Mucosa of descending colon (tissue), 3 donors: ENCODE results near the gene STK25. TPM values are rescaled to one million over a fixed set of nuclear protein-coding genes. Genes with fewer than 3 reads are reported as not detected.

Experiments
- ATAC-seq: fragments of 200-7000 bp; cut with Tn5 transposase; one replicate; pipeline ENCODE4 v1.9.1; 2020; ENCODE audit warnings: mild to moderate bottlenecking, moderate library complexity
- DNase-seq, 3 donors: peaks; one replicate each; pipeline ENCODE4 v3.0.0-alpha.2; 2020
- H3K36me3 ChIP-seq: fragments of 200-600 bp; one replicate; pipeline ENCODE4 v1.8.0; 2021; ENCODE audit warnings: low read depth, mild to moderate bottlenecking
- H3K4me1 ChIP-seq: fragments of 200-600 bp; one replicate; pipeline ENCODE4 v1.8.0; 2021; ENCODE audit warnings: low read depth, mild to moderate bottlenecking
- H3K4me3 ChIP-seq: fragments of 200-600 bp; one replicate; pipeline ENCODE4 v1.8.0; 2021; ENCODE audit warnings: mild to moderate bottlenecking
- H3K9me3 ChIP-seq: fragments of 200-600 bp; one replicate; pipeline ENCODE4 v1.8.0; 2021; ENCODE audit warnings: mild to moderate bottlenecking
- intact Hi-C, 2 donors: fragments of 100-400 bp; cut with DNase I in 1 of 2; cut with micrococcal nuclease in 1 of 2; formaldehyde crosslinking; loops; one replicate each; pipeline versions ENCODE4 v1.11.0 to v1.11.1; 2022; cut with DNase I, micrococcal nuclease
- total RNA-seq, 3 donors: library from RNA; stranded (reverse); fragmentation: NEBNext Ultra II Directional in 2 of 3; extraction: Animal tissue kit (Norgen Biotek cat#: 25700) in 2 of 3; gene quantifications; one replicate each; pipeline versions ENCODE4 v1.2.1 to v1.2.4, GENCODE V29; 2021 to 2023
- TF ChIP-seq, protein P1 (sequence below): fragments of 200-600 bp; IDR thresholded peaks from one replicate; pipeline ENCODE4 v1.8.0; 2022; ENCODE audit warnings: antibody characterized with exemption, mild to moderate bottlenecking
- donor health status: DM: no; HTN: no; CAD: no; lungs with moderate emphysema.
- donor health status: DM: no; HTN: no; CAD: no.
- donor health status: DM: no; HTN: yes; CAD: no.

Gene STK25
- total RNA-seq, 3 donors from 2014 or later = 89.8 to 137 (median 129) TPM

DNA sequence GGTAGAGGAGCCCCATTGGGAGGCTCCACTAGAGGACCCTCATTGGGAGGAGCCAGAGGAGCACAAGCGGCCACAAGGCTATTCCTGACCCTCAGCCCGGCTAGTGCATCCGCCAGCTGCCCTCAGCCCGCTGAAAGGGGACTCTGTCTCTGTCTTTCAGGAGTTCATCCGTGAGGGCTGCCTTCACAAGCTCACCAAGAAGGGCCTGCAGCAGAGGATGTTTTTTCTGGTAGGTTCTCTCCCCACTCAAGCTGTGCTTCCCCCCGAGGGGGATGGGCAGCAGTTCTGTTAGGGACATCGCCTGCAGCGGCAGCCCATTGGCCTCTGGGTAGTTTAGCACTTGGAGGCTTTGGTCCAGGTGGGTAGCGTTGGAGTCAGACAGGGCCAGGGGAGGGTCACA lies 25.1 kb downstream of the STK25 start:
- Histone ChIP-seq H3K9me3 (no peaks in the 10 kb centered on the region), H3K36me3 (no peaks in the 10 kb centered on the region), H3K4me3 (no peak overlapping the region), H3K4me1 (no peaks in the 10 kb centered on the region)
- TF ChIP-seq, protein P1, sequence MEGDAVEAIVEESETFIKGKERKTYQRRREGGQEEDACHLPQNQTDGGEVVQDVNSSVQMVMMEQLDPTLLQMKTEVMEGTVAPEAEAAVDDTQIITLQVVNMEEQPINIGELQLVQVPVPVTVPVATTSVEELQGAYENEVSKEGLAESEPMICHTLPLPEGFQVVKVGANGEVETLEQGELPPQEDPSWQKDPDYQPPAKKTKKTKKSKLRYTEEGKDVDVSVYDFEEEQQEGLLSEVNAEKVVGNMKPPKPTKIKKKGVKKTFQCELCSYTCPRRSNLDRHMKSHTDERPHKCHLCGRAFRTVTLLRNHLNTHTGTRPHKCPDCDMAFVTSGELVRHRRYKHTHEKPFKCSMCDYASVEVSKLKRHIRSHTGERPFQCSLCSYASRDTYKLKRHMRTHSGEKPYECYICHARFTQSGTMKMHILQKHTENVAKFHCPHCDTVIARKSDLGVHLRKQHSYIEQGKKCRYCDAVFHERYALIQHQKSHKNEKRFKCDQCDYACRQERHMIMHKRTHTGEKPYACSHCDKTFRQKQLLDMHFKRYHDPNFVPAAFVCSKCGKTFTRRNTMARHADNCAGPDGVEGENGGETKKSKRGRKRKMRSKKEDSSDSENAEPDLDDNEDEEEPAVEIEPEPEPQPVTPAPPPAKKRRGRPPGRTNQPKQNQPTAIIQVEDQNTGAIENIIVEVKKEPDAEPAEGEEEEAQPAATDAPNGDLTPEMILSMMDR = no peak
- DNase-seq (no peak), ATAC-seq (no peak)
- intact Hi-C loops = no loop called here

DNA sequence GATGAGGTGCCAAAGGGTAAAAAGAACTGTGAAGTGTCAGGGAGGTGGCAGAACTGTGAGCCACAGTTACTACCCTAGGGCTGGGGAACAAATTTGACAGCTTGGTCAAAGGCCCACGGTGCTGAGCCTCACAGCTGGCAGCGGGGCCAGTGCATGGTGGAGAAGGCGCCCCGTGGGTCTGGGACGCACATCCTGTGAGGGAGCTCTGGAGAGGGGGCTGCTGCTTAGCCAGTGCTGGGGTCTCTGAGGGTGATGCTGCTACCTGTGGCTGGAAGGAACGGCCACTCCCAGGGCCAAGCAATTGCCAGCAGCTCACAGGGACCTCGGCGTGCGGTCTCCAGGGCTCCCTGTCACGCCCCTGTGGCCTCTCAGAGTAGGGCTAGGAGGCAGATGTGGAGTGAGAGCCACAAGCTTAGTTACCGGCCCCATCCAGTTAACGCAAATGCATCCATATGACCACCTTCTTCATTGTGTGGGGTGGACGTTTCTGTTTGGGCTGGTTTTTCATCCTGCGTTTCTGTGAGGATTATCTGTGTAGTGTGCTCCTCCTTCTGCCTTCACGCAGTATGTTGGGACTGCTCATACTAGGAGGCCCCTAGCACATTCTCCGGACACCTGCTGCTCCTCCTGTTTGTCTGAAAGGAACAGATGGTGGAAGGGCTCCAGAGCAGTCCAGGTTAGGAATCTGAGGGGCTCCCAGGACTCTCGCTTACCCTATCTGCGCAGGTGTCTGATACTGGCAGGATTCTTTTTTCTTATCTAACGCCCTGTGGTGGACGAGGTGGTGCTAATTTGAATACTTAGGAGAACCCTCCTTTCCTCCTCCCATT lies 26.0 kb downstream of the STK25 start:
- no peak for ATAC-seq
- no peaks in the 10 kb centered on the region for H3K36me3 ChIP-seq

DNA sequence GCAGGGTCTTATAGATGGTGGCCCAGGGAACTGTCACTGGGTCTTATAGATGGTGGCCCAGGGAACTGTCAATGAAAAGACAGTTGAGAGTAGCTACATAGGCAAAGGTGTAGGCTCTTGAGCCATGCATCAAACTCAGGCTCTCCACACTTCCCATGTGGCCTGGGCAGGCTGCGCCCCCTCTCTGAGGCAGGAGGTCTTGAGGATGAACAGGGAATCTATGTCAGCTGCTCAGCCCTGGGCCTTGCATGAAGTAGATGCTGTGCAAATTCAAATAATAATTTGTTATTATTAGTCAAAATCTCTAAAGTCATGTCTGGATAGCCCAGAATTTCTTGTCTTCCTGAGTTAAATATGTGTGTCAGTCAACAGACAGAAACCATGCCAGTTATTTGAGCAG lies 26.7 kb downstream of the STK25 start:
- DNase-seq (no peak), ATAC-seq (no peak)
- Histone ChIP-seq H3K36me3 (no peaks in the 10 kb centered on the region), H3K4me3 (no peak overlapping the region), H3K4me1 (no peaks in the 10 kb centered on the region), H3K9me3 (no peaks in the 10 kb centered on the region)
- intact Hi-C loops = no loop called here
- TF ChIP-seq, protein P1 = no peak

More for the DNA sequence above, 26.0 kb downstream of the STK25 start:
- TF ChIP-seq, protein P1 = no peak
- no peak for DNase-seq
- Histone ChIP-seq H3K4me3 (no peak overlapping the region), H3K9me3 (no peaks in the 10 kb centered on the region), H3K4me1 (no peaks in the 10 kb centered on the region)
- intact Hi-C loops = no loop called here

DNA sequence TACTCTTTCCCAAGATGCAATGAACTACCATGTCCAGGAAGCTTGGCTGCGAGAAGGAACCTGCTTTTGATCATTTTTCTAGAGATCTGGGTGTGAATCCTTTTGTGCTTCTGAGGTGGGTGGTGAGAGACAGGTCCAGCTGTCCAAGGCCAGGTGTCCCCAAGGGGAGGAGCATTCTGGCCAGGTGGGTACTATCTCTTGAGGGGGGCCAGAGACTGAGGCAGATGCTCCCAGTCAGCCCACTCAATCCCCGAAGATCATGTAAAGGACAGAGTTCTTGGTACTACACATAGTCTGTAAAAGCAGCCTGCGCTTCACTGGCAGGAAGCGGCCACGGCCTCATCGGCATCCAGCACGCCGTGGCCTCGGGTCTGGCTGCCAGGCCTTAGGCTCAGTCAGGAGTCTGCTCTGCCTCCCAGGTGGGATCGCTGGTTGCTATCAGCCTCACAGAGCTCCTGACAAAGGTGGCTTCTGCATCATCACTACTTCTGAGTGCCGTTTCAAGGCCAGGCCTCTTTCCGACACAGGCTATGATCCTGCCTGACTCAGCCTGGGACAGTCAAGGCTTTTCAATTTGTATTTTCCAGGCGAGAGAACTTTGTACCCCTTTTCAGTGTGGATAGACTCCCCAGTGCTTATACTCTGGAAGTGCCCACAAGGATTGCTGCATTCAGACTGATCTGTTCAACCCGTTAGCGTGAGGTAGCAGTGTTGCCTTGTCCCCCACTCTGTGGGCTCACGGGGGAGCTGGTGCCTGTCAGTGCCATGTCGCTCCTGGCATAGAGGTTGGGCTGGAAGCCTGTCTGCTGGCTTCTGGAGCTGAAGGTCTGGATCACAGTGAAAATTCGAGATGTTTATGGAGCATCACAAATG lies 29.1 kb downstream of the STK25 start:
- TF ChIP-seq, protein P1 = no peak
- Histone ChIP-seq H3K36me3 (no peaks in the 10 kb centered on the region), H3K9me3 (no peaks in the 10 kb centered on the region), H3K4me1 (no peaks in the 10 kb centered on the region), H3K4me3 (no peak overlapping the region)
- ATAC-seq (no peak), DNase-seq (no peak)
- intact Hi-C loops = no loop called here

DNA sequence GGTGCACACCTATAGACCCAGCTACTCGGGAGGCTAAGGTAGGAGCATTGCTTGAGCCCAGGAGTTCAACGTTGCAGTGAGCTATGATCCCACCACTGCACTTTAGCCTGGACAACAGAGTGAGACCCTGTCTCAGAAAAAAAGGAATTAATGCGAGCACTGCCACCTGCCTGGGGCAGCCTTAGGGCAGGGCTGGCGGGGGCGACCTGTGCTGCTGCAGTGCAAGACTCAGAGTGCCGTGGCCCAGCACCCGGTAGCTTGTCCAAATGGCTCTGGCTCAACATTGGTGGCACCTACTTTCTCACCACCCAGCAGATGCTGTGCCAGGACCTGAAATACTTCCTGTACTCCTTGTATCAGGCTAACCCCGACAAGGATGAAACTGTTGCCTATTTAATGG lies 30.2 kb downstream of the STK25 start:
- intact Hi-C loops = no loop called here
- DNase-seq = no peak
- Histone ChIP-seq H3K9me3 (no peaks in the 10 kb centered on the region), H3K4me3 (no peak overlapping the region), H3K4me1 (no peaks in the 10 kb centered on the region), H3K36me3 (no peaks in the 10 kb centered on the region)
- TF ChIP-seq, protein P1 = no peak
- no peak for ATAC-seq
